Activated CD4-positive, alpha-beta memory T cell treated with anti-CD3 and anti-CD28 coated beads for 36 hours (primary cell): ENCODE results near the gene DENND5A. TPM values are rescaled to one million over a fixed set of nuclear protein-coding genes. Genes with fewer than 3 reads are reported as not detected.

ENCODE experiments used
- CTCF ChIA-PET: fragments of 350-600 bp; sonication (Branson Sonifier 250); formaldehyde crosslinking; loops from one replicate; lab custom pipeline; 2021; ENCODE audit warnings: antibody characterized with exemption, inconsistent platforms; lab: Charles Lee
- POLR2A ChIA-PET: fragments of 350-600 bp; sonication (Branson Sonifier 250); formaldehyde crosslinking; loops from one replicate; lab custom pipeline; 2021; ENCODE audit warnings: antibody characterized with exemption; lab: Charles Lee
- DNase-seq: peaks from one replicate; pipeline ENCODE4 v3.0.0-alpha.2; 2020
- H3K27ac Mint-ChIP-seq: one replicate; pipeline ENCODE4 v1.8.0; 2021; ENCODE audit warnings: mixed read lengths
- H3K27me3 Mint-ChIP-seq: one replicate; pipeline ENCODE4 v1.8.0; 2021; ENCODE audit warnings: mixed read lengths
- H3K36me3 Mint-ChIP-seq: one replicate; pipeline ENCODE4 v1.8.0; 2021; ENCODE audit warnings: mixed read lengths
- H3K4me1 Mint-ChIP-seq: one replicate; pipeline ENCODE4 v1.8.0; 2021; ENCODE audit warnings: low read depth, mixed read lengths
- H3K4me3 Mint-ChIP-seq: one replicate; pipeline ENCODE4 v1.8.0; 2021; ENCODE audit warnings: mild to moderate bottlenecking, mixed read lengths
- H3K9me3 Mint-ChIP-seq: one replicate; pipeline ENCODE4 v1.8.0; 2021; ENCODE audit warnings: mixed read lengths
- intact Hi-C: fragments of 100-400 bp; cut with micrococcal nuclease; formaldehyde crosslinking; loops from one replicate; pipeline ENCODE4 v1.15.1; 2023
- total RNA-seq, 2 experiments: library from RNA; stranded (reverse); gene quantifications; one replicate each; pipeline ENCODE4 v1.2.3, GENCODE V29; 2021

The DENND5A gene
- total RNA-seq, 2 experiments from 2014 or later, result 41.3 to 41.9 TPM

- no peak for DNase-seq
- Mint-ChIP-seq H3K27me3 (no peaks in the 10 kb centered on the region), H3K36me3 (peaks cover 2% of the 10 kb centered on the region), H3K9me3 (no peaks in the 10 kb centered on the region), H3K4me3 (no peak overlapping the region), H3K27ac (no peak overlapping the region), H3K4me1 (peaks cover 18% of the 10 kb centered on the region)
- ChIA-PET POLR2A (interaction anchor here (0.5 kb wide), 1 partner anchor 390 kb away, joined by 3 read pairs; no protein-coding TSS in a partner anchor), CTCF (interaction anchor here (1.2 kb wide), 1 partner anchor 140 kb away, joined by 3 read pairs; no protein-coding TSS in a partner anchor)
- intact Hi-C loops, result loop anchor here (2.0 kb wide), 1 partner anchor 230 kb away; no protein-coding TSS in a partner anchor
Observed at GRCh38 chr11:9277176-9277575, 12.0 kb upstream of the DENND5A start.

GRCh38 chr11:9276571-9276970, 11.4 kb upstream of the DENND5A start:
- POLR2A ChIA-PET, result no interaction called here
- Mint-ChIP-seq H3K4me1 (peaks cover 18% of the 10 kb centered on the region), H3K9me3 (no peaks in the 10 kb centered on the region), H3K27ac (no peak overlapping the region), H3K4me3 (no peak overlapping the region), H3K36me3 (peaks cover 2% of the 10 kb centered on the region), H3K27me3 (no peaks in the 10 kb centered on the region)
- intact Hi-C loops, result loop anchor here (2.0 kb wide), 1 partner anchor 230 kb away; no protein-coding TSS in a partner anchor
- CTCF ChIA-PET, result interaction anchor here (1.2 kb wide), 1 partner anchor 139 kb away, joined by 3 read pairs; no protein-coding TSS in a partner anchor
- DNase-seq, result no peak

- Mint-ChIP-seq H3K4me3 (no peak overlapping the region), H3K9me3 (no peaks in the 10 kb centered on the region), H3K27me3 (no peaks in the 10 kb centered on the region), H3K36me3 (no peaks in the 10 kb centered on the region), H3K4me1 (peaks cover 4% of the 10 kb centered on the region), H3K27ac (no peak overlapping the region)
- no peak for DNase-seq
- intact Hi-C loops, result no loop called here
- CTCF ChIA-PET, result interaction anchor here (0.6 kb wide), 1 partner anchor 127 kb away, joined by 4 read pairs; no protein-coding TSS in a partner anchor
- POLR2A ChIA-PET, result no interaction called here
Observed at GRCh38 chr11:9274499-9275258, 9.5 kb upstream of the DENND5A start.

- ChIA-PET CTCF (no interaction called here), POLR2A (interaction anchor here (0.6 kb wide), 1 partner anchor 176 kb away, joined by 3 read pairs; no protein-coding TSS in a partner anchor)
- intact Hi-C loops, result no loop called here
- no peaks in the 10 kb centered on the region for H3K36me3 Mint-ChIP-seq
- DNase-seq, result no peak
- H3K4me1 Mint-ChIP-seq, result peaks cover 4% of the 10 kb centered on the region
- H3K4me3 Mint-ChIP-seq, result no peak overlapping the region
- no peak overlapping the region for H3K27ac Mint-ChIP-seq
- H3K27me3 Mint-ChIP-seq, result no peaks in the 10 kb centered on the region
- no peaks in the 10 kb centered on the region for H3K9me3 Mint-ChIP-seq
Observed at GRCh38 chr11:9273376-9274336, 8.5 kb upstream of the DENND5A start.

- H3K27ac Mint-ChIP-seq, result no peak overlapping the region
- ChIA-PET CTCF (interaction anchor here (1.1 kb wide), 2 partner anchors 103 to 265 kb away, joined by 3 read pairs; no protein-coding TSS in a partner anchor), POLR2A (interaction anchor here (0.8 kb wide), 1 partner anchor 11 kb away, joined by 3 read pairs; no protein-coding TSS in a partner anchor)
- peaks cover 8% of the 10 kb centered on the region for H3K4me1 Mint-ChIP-seq
- no peak overlapping the region for H3K4me3 Mint-ChIP-seq
- intact Hi-C loops, result no loop called here
- H3K36me3 Mint-ChIP-seq, result peaks cover under 1% of the 10 kb centered on the region
- no peak for DNase-seq
- H3K27me3 Mint-ChIP-seq, result peaks cover 7% of the 10 kb centered on the region
- no peaks in the 10 kb centered on the region for H3K9me3 Mint-ChIP-seq
Observed at GRCh38 chr11:9269492-9270013, 4.4 kb upstream of the DENND5A start.

- intact Hi-C loops, result no loop called here
- Mint-ChIP-seq H3K27ac (no peak overlapping the region), H3K4me3 (no peak overlapping the region), H3K36me3 (peaks cover 7% of the 10 kb centered on the region), H3K4me1 (peaks cover 12% of the 10 kb centered on the region), H3K27me3 (peaks cover 7% of the 10 kb centered on the region), H3K9me3 (no peaks in the 10 kb centered on the region)
- CTCF ChIA-PET, result no interaction called here
- DNase-seq, result no peak
- POLR2A ChIA-PET, result no interaction called here
Observed at GRCh38 chr11:9267680-9268079, 2.5 kb upstream of the DENND5A start.

GRCh38 chr11:9266926-9267325, 1.8 kb upstream of the DENND5A start:
- POLR2A ChIA-PET, result no interaction called here
- H3K36me3 Mint-ChIP-seq, result peaks cover 7% of the 10 kb centered on the region
- no peak for DNase-seq
- no peaks in the 10 kb centered on the region for H3K9me3 Mint-ChIP-seq
- no peak overlapping the region for H3K4me3 Mint-ChIP-seq
- H3K27ac Mint-ChIP-seq, result no peak overlapping the region
- intact Hi-C loops, result no loop called here
- peaks cover 17% of the 10 kb centered on the region for H3K4me1 Mint-ChIP-seq
- peaks cover 7% of the 10 kb centered on the region for H3K27me3 Mint-ChIP-seq
- CTCF ChIA-PET, result no interaction called here

GRCh38 chr11:9266132-9266736, 1.1 kb upstream of the DENND5A start:
- H3K4me1 Mint-ChIP-seq, result peaks cover 24% of the 10 kb centered on the region
- H3K4me3 Mint-ChIP-seq, result peak overlapping the region; percentile 71
- intact Hi-C loops, result no loop called here
- POLR2A ChIA-PET, result interaction anchor here (0.9 to 2.7 kb wide), 2 partner anchors 14 to 16 kb away, joined by 3 to 10 read pairs; no protein-coding TSS in a partner anchor
- H3K27me3 Mint-ChIP-seq, result peaks cover 7% of the 10 kb centered on the region
- DNase-seq, result no peak
- CTCF ChIA-PET, result interaction anchor here (0.6 to 1.2 kb wide), 2 partner anchors 101 to 1373 kb away, joined by 3 read pairs; no protein-coding TSS in a partner anchor
- H3K9me3 Mint-ChIP-seq, result no peaks in the 10 kb centered on the region
- H3K27ac Mint-ChIP-seq, result peak overlapping the region; percentile 59
- H3K36me3 Mint-ChIP-seq, result peaks cover 7% of the 10 kb centered on the region

- Mint-ChIP-seq H3K4me3 (peak overlapping the region; percentile 89), H3K36me3 (peaks cover 9% of the 10 kb centered on the region), H3K27ac (peak overlapping the region; percentile 96), H3K9me3 (no peaks in the 10 kb centered on the region), H3K4me1 (peaks cover 37% of the 10 kb centered on the region), H3K27me3 (peaks cover 10% of the 10 kb centered on the region)
- DNase-seq, result peak; percentile 71
- intact Hi-C loops, result loop anchor here (1.0 to 5.0 kb wide), 9 partner anchors 14 to 352 kb away; partner anchors contain the start of genes AKIP1 and TMEM41B
- CTCF ChIA-PET, result interaction anchor here (0.6 to 1.3 kb wide), 4 partner anchors 14 to 195 kb away, joined by 3 to 6 read pairs (median 4); no protein-coding TSS in a partner anchor
- POLR2A ChIA-PET, result interaction anchor here (0.7 to 2.7 kb wide), 9 partner anchors 13 to 348 kb away, joined by 3 to 13 read pairs (median 5); partner anchors contain the start of genes IPO7 and ZNF143
Observed at GRCh38 chr11:9264316-9265210, 587 bp downstream of the DENND5A start.

- Mint-ChIP-seq H3K9me3 (no peaks in the 10 kb centered on the region), H3K4me1 (peaks cover 37% of the 10 kb centered on the region), H3K36me3 (peaks cover 9% of the 10 kb centered on the region), H3K4me3 (peak overlapping the region; percentile 89), H3K27ac (peak overlapping the region; percentile 96), H3K27me3 (peaks cover 10% of the 10 kb centered on the region)
- CTCF ChIA-PET, result interaction anchor here (1.2 to 1.3 kb wide), 2 partner anchors 14 to 53 kb away, joined by 3 to 6 read pairs; no protein-coding TSS in a partner anchor
- DNase-seq, result peak; percentile 69
- intact Hi-C loops, result loop anchor here (1.0 to 5.0 kb wide), 9 partner anchors 14 to 352 kb away; partner anchors contain the start of genes AKIP1 and TMEM41B
- POLR2A ChIA-PET, result interaction anchor here (1.0 to 2.7 kb wide), 7 partner anchors 12 to 197 kb away, joined by 3 to 13 read pairs (median 7); partner anchors contain the start of genes IPO7 and ZNF143
Observed at GRCh38 chr11:9263840-9264315, 1.3 kb downstream of the DENND5A start.
